Karpas-422 (cell line): ENCODE data around the gene PRKCQ. TPM values are rescaled to one million over a fixed set of nuclear protein-coding genes. Genes with fewer than 3 reads are reported as not detected.

Source experiments
- DNase-seq: peaks from one replicate; pipeline ENCODE4 v3.0.0-alpha.2; 2015
- H2AFZ ChIP-seq: fragments of 200-600 bp; sonication (generic); 2 replicates; pipeline ENCODE4 v1.6.1; 2014; ENCODE audit warnings: antibody characterized with exemption, low read length, mixed read lengths
- H3K27ac ChIP-seq: fragments of 200-600 bp; sonication (generic); 2 replicates; pipeline ENCODE4 v1.5.1; 2014; ENCODE audit warnings: mild to moderate bottlenecking, low read length, moderate library complexity
- H3K27me3 ChIP-seq: fragments of 200-600 bp; sonication (generic); 2 replicates; pipeline ENCODE4 v1.6.1; 2014; ENCODE audit warnings: low read length, mixed read lengths
- H3K36me3 ChIP-seq: fragments of 200-600 bp; sonication (generic); 2 replicates; pipeline ENCODE4 v1.6.1; 2014; ENCODE audit warnings: low read length, mixed read lengths; ENCODE audit not compliant: insufficient read depth
- H3K4me1 ChIP-seq: fragments of 200-600 bp; sonication (generic); 2 replicates; pipeline ENCODE4 v1.6.1; 2014; ENCODE audit warnings: mild to moderate bottlenecking, low read length, mixed read lengths
- H3K4me2 ChIP-seq: fragments of 200-600 bp; sonication (generic); 2 replicates; pipeline ENCODE4 v1.6.1; 2014; ENCODE audit warnings: low read length, low read depth, mild to moderate bottlenecking; ENCODE audit not compliant: poor library complexity, severe bottlenecking
- H3K4me3 ChIP-seq: fragments of 200-600 bp; sonication (generic); 2 replicates; pipeline ENCODE4 v1.5.1; 2014; ENCODE audit warnings: mild to moderate bottlenecking, antibody characterized with exemption, low read length, mixed read lengths
- H3K79me2 ChIP-seq: fragments of 200-600 bp; sonication (generic); 2 replicates; pipeline ENCODE4 v1.6.1; 2014; ENCODE audit warnings: mild to moderate bottlenecking, low read length, mixed read lengths
- H3K9ac ChIP-seq: fragments of 200-600 bp; sonication (generic); 2 replicates; pipeline ENCODE4 v1.6.0; 2014; ENCODE audit warnings: low read length
- H3K9me2 ChIP-seq: fragments of 200-600 bp; sonication (generic), shearing (Covaris generic); replicated peaks from 2 replicates; pipeline ENCODE4 v1.6.0; 2014; ENCODE audit warnings: mild to moderate bottlenecking, low read length, moderate library complexity; ENCODE audit not compliant: insufficient read depth
- H3K9me3 ChIP-seq: fragments of 300-700, 200-600 bp; sonication (generic); 2 replicates; pipeline ENCODE4 v1.6.1; 2014; ENCODE audit warnings: low read length, mixed read lengths
- H4K20me1 ChIP-seq: fragments of 200-600 bp; sonication (generic); 2 replicates; pipeline ENCODE4 v1.6.1; 2014; ENCODE audit warnings: mild to moderate bottlenecking, antibody characterized with exemption, low read length, low read depth; ENCODE audit not compliant: insufficient read depth
- total RNA-seq: library from RNA; depleted of rRNA; stranded (reverse); fragments of >200 nt; shearing (Covaris generic); gene quantifications from 2 replicates; pipeline ENCODE4 v1.2.3, GENCODE V29; 2014; ENCODE audit warnings: low replicate concordance

Gene PRKCQ
- total RNA-seq, 1 experiment from 2014 or later, result not detected

- H3K9me3 ChIP-seq, result no peaks in the 10 kb centered on the region
- H3K79me2 ChIP-seq, result no peaks in the 10 kb centered on the region
- H3K4me1 ChIP-seq, result peaks cover 22% of the 10 kb centered on the region
- H3K27me3 ChIP-seq, result no peaks in the 10 kb centered on the region; the same call in 1 of the 2 replicates
- no peak overlapping the region for H3K4me3 ChIP-seq
- DNase-seq, result no peak
- no peak overlapping the region for H3K9ac ChIP-seq
- no peak overlapping the region for H3K4me2 ChIP-seq
- H3K36me3 ChIP-seq, result no peaks in the 10 kb centered on the region
- H3K27ac ChIP-seq, result no peak overlapping the region
- no peaks in the 10 kb centered on the region for H4K20me1 ChIP-seq
- no peaks in the 10 kb centered on the region for H3K9me2 ChIP-seq
- no peak overlapping the region for H2AFZ ChIP-seq
Observed at GRCh38 chr10:6404127-6405072, 175.7 kb downstream of the PRKCQ start.

- Histone ChIP-seq H3K27ac (no peak overlapping the region), H3K4me1 (peaks cover 22% of the 10 kb centered on the region), H3K79me2 (no peaks in the 10 kb centered on the region), H4K20me1 (no peaks in the 10 kb centered on the region), H3K36me3 (no peaks in the 10 kb centered on the region), H3K4me3 (no peak overlapping the region), H3K27me3 (no peaks in the 10 kb centered on the region; the same call in 1 of the 2 replicates), H2AFZ (no peak overlapping the region), H3K4me2 (no peak overlapping the region), H3K9ac (no peak overlapping the region), H3K9me2 (no peaks in the 10 kb centered on the region), H3K9me3 (no peaks in the 10 kb centered on the region)
- DNase-seq, result no peak
Observed at GRCh38 chr10:6402960-6403359, 177.1 kb downstream of the PRKCQ start.

- Histone ChIP-seq H3K36me3 (no peaks in the 10 kb centered on the region), H4K20me1 (no peaks in the 10 kb centered on the region), H3K9ac (no peak overlapping the region), H3K9me2 (no peaks in the 10 kb centered on the region), H2AFZ (no peak overlapping the region), H3K9me3 (no peaks in the 10 kb centered on the region), H3K79me2 (no peaks in the 10 kb centered on the region), H3K4me2 (no peak overlapping the region), H3K4me1 (peaks cover 22% of the 10 kb centered on the region), H3K4me3 (no peak overlapping the region), H3K27ac (no peak overlapping the region), H3K27me3 (no peaks in the 10 kb centered on the region; the same call in 1 of the 2 replicates)
- no peak for DNase-seq
Observed at GRCh38 chr10:6402349-6402709, 177.7 kb downstream of the PRKCQ start.

DNA sequence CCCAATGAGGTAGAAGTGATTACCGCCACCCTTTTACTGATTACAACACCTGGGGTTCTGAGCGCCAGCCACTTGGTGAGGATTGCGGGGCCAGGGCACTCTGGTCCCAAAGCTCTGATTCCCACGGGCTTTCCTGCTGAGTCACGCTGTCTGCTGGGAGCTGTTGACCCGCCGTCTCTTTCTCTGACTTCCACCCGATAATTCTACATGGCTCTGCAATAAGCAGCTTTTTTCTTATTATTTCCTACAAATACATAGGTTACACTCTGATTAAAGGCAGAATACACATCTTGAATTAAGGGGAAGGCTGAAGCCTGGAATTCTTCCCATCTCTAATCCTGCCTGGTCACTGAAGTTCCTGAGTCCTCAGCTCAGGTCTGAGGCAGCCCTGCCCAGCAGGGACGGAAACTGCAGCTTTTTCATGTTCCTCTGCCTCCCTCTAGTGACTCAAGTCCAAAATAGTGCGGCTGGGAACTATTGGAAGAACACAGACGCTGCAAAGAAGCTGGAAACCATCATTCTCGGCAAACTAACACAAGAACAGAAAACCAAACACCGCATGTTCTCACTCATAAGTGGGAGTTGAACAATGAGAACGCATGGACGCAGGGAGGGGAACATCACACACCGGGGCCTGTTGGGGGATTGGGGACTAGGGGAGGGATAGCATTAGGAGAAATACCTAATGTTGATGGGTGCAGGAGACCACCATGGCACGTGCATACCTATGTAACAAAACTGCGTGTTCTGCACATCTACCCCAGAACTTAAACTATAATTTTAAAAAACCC is 178.3 kb downstream of the PRKCQ start:
- Histone ChIP-seq H3K9me2 (no peaks in the 10 kb centered on the region), H3K4me1 (peaks cover 22% of the 10 kb centered on the region), H2AFZ (no peak overlapping the region), H3K27me3 (no peaks in the 10 kb centered on the region; the same call in 1 of the 2 replicates), H3K4me3 (peak overlapping the region; percentile 31; the same call in 1 of the 2 replicates), H3K4me2 (peak overlapping the region; percentile 50), H3K79me2 (no peaks in the 10 kb centered on the region), H3K9ac (peak overlapping the region; percentile 41; the same call in 1 of the 2 replicates), H4K20me1 (no peaks in the 10 kb centered on the region), H3K9me3 (no peaks in the 10 kb centered on the region), H3K27ac (no peak overlapping the region), H3K36me3 (no peaks in the 10 kb centered on the region)
- peak; percentile 89 for DNase-seq

- H2AFZ ChIP-seq, result no peak overlapping the region
- H3K4me1 ChIP-seq, result peaks cover 22% of the 10 kb centered on the region
- H3K9me3 ChIP-seq, result no peaks in the 10 kb centered on the region
- H3K9ac ChIP-seq, result peak overlapping the region; percentile 7; the same call in 1 of the 2 replicates
- H3K27me3 ChIP-seq, result no peaks in the 10 kb centered on the region; the same call in 1 of the 2 replicates
- peak overlapping the region; percentile 50 for H3K4me2 ChIP-seq
- no peaks in the 10 kb centered on the region for H3K9me2 ChIP-seq
- H3K79me2 ChIP-seq, result no peaks in the 10 kb centered on the region
- H3K36me3 ChIP-seq, result no peaks in the 10 kb centered on the region
- DNase-seq, result no peak
- no peaks in the 10 kb centered on the region for H4K20me1 ChIP-seq
- no peak overlapping the region for H3K27ac ChIP-seq
- H3K4me3 ChIP-seq, result peak overlapping the region; percentile 31; the same call in 1 of the 2 replicates
Observed at GRCh38 chr10:6400821-6401465, 179.1 kb downstream of the PRKCQ start.

DNA sequence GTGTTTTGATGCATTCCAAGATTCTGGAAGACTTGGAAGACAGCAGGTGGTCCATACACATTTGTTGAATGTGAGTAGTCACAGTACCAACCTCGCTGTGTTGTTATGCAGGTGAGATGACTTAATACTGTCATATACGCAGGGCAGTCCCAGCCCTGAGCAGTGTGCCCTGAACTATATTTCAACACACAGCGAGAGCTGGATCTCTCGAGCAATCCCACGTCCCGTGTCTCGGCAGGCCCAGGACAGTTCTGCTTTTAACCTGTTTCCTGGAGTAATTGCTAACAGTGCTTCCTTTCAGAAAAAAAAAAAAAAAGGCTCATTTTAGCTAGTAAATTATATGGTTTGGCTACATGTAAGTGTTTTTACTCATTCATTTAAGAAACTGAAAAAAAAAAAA is 179.7 kb downstream of the PRKCQ start:
- Histone ChIP-seq H3K4me1 (peaks cover 22% of the 10 kb centered on the region), H4K20me1 (no peaks in the 10 kb centered on the region), H3K27me3 (no peaks in the 10 kb centered on the region; the same call in 1 of the 2 replicates), H3K79me2 (no peaks in the 10 kb centered on the region), H3K36me3 (no peaks in the 10 kb centered on the region), H3K9me3 (no peaks in the 10 kb centered on the region), H3K9ac (peak overlapping the region; percentile 12), H2AFZ (no peak overlapping the region), H3K4me2 (peak overlapping the region; percentile 50), H3K9me2 (no peaks in the 10 kb centered on the region), H3K27ac (no peak overlapping the region), H3K4me3 (no peak overlapping the region)
- DNase-seq, result no peak

- Histone ChIP-seq H3K9ac (peak overlapping the region; percentile 12), H3K79me2 (no peaks in the 10 kb centered on the region), H3K27ac (no peak overlapping the region)
Observed at GRCh38 chr10:6399879-6400278, 180.2 kb downstream of the PRKCQ start.

More at GRCh38 chr10:6399879-6400278, 180.2 kb downstream of the PRKCQ start:
- DNase-seq, result no peak
- Histone ChIP-seq H2AFZ (no peak overlapping the region), H3K27me3 (no peaks in the 10 kb centered on the region; the same call in 1 of the 2 replicates), H3K4me3 (no peak overlapping the region), H3K9me3 (no peaks in the 10 kb centered on the region), H3K4me2 (peak overlapping the region; percentile 50), H3K36me3 (no peaks in the 10 kb centered on the region), H3K9me2 (no peaks in the 10 kb centered on the region), H3K4me1 (peaks cover 22% of the 10 kb centered on the region), H4K20me1 (no peaks in the 10 kb centered on the region)
